Measurements from ENCODE around the gene CDCA7L.

Gene CDCA7L

DNA sequence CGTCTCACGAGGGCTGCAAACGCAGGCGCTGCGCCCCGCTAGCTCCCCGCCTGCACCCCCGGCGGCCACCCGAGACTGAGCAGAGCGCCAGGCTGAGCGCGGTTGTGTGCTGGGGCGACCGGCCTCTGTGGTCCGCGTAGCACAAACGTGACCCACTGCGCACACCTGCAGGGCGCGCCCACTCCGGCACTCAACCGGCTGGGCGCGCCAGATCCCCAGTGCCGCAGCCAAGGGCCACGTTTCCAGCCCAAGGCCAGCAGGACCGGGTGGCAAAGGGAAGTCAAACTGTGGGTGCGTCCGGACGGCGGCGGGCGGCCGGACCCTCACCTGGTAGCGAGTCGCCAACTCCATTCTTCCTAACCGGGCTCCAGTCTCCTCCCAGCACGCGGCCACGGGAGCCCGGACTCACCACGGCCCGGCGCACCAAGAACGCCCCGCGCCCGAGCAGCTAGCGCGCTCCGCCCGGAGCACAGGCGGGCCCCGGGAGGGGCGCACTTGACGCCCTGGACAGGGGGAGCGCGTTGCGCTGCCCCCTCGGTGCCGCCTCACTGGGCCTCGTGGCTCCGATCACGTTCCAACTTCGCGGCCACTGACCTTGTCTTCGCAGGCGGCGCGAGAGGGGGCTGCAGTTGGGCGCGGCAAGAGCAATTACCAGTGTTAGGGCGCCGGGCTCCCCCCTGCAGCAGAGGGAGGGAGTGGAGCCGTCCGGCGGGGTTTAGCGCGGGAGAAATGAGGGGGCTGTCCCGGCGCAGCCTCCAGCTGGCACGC, at the start of gene CDCA7L:
TSS of gene CDCA7L (minus strand) at position 446 of the 768 bp plus-strand sequence. CDS start at position 351, 95 bp downstream.
- H3K27me3 ChIP-seq (ENCODE audit: low read depth, low read length): no peaks in the 10 kb centered on the region
- H3K9me3 ChIP-seq (ENCODE audit: control insufficient read depth in 1 of 2, low read length in 2 of 2): no peaks in the 10 kb centered on the region
- H3K4me3 ChIP-seq (ENCODE audit: low read depth in 1 of 2, low read length in 2 of 2): peak within 1 kb of the TSS; percentile 78 to 89
- peak within 1 kb of the TSS; percentile 74 for H3K27ac ChIP-seq (ENCODE audit: low read length)
- peaks cover 12 to 35% of the 10 kb centered on the region in 2 donors for H3K4me1 ChIP-seq (ENCODE audit: control insufficient read depth in 1 of 2, insufficient read depth in 2 of 2, low read length in 2 of 2)
- no peaks in the 10 kb centered on the region for H3K36me3 ChIP-seq (ENCODE audit: control insufficient read depth in 1 of 2, insufficient read depth in 2 of 2, low read length in 2 of 2)

- Histone ChIP-seq H3K4me1 (ENCODE audit: control insufficient read depth in 1 of 2, insufficient read depth in 2 of 2, low read length in 2 of 2) (no peaks in the 10 kb centered on the region), H3K36me3 (ENCODE audit: control insufficient read depth in 1 of 2, insufficient read depth in 2 of 2, low read length in 2 of 2) (no peaks in the 10 kb centered on the region), H3K27me3 (ENCODE audit: low read depth, low read length) (no peaks in the 10 kb centered on the region), H3K9me3 (ENCODE audit: control insufficient read depth in 1 of 2, low read length in 2 of 2) (no peaks in the 10 kb centered on the region), H3K27ac (ENCODE audit: low read length) (no peak overlapping the region), H3K4me3 (ENCODE audit: low read depth in 1 of 2, low read length in 2 of 2) (no peak overlapping the region)
These were observed 40.4 kb upstream of the CDCA7L start for GRCh38 chr7:21986096-21986495.

GRCh38 chr7:21984042-21984441, 38.3 kb upstream of the CDCA7L start:
- H3K36me3 ChIP-seq (ENCODE audit: control insufficient read depth in 1 of 2, insufficient read depth in 2 of 2, low read length in 2 of 2): no peaks in the 10 kb centered on the region
- no peaks in the 10 kb centered on the region for H3K4me1 ChIP-seq (ENCODE audit: control insufficient read depth in 1 of 2, insufficient read depth in 2 of 2, low read length in 2 of 2)
- H3K9me3 ChIP-seq (ENCODE audit: control insufficient read depth in 1 of 2, low read length in 2 of 2): no peaks in the 10 kb centered on the region
- H3K27me3 ChIP-seq (ENCODE audit: low read depth, low read length): no peaks in the 10 kb centered on the region
- H3K4me3 ChIP-seq (ENCODE audit: low read depth in 1 of 2, low read length in 2 of 2): no peak overlapping the region
- H3K27ac ChIP-seq (ENCODE audit: low read length): no peak overlapping the region

GRCh38 chr7:21983056-21983455, 37.4 kb upstream of the CDCA7L start:
- Histone ChIP-seq H3K4me1 (ENCODE audit: control insufficient read depth in 1 of 2, insufficient read depth in 2 of 2, low read length in 2 of 2) (no peaks in the 10 kb centered on the region), H3K27me3 (ENCODE audit: low read depth, low read length) (no peaks in the 10 kb centered on the region)

GRCh38 chr7:21981524-21981923, 35.8 kb upstream of the CDCA7L start:
- Histone ChIP-seq H3K36me3 (ENCODE audit: control insufficient read depth in 1 of 2, insufficient read depth in 2 of 2, low read length in 2 of 2) (no peaks in the 10 kb centered on the region), H3K9me3 (ENCODE audit: control insufficient read depth in 1 of 2, low read length in 2 of 2) (no peaks in the 10 kb centered on the region), H3K27me3 (ENCODE audit: low read depth, low read length) (no peaks in the 10 kb centered on the region), H3K27ac (ENCODE audit: low read length) (no peak overlapping the region), H3K4me3 (ENCODE audit: low read depth in 1 of 2, low read length in 2 of 2) (no peak overlapping the region), H3K4me1 (ENCODE audit: control insufficient read depth in 1 of 2, insufficient read depth in 2 of 2, low read length in 2 of 2) (no peaks in the 10 kb centered on the region)

More at GRCh38 chr7:21983056-21983455, 37.4 kb upstream of the CDCA7L start:
- Histone ChIP-seq H3K4me3 (ENCODE audit: low read depth in 1 of 2, low read length in 2 of 2) (no peak overlapping the region), H3K9me3 (ENCODE audit: control insufficient read depth in 1 of 2, low read length in 2 of 2) (no peaks in the 10 kb centered on the region), H3K27ac (ENCODE audit: low read length) (no peak overlapping the region), H3K36me3 (ENCODE audit: control insufficient read depth in 1 of 2, insufficient read depth in 2 of 2, low read length in 2 of 2) (no peaks in the 10 kb centered on the region)

- Histone ChIP-seq H3K27me3 (ENCODE audit: low read depth, low read length) (no peaks in the 10 kb centered on the region), H3K36me3 (ENCODE audit: control insufficient read depth in 1 of 2, insufficient read depth in 2 of 2, low read length in 2 of 2) (no peaks in the 10 kb centered on the region), H3K4me3 (ENCODE audit: low read depth in 1 of 2, low read length in 2 of 2) (no peak overlapping the region), H3K4me1 (ENCODE audit: control insufficient read depth in 1 of 2, insufficient read depth in 2 of 2, low read length in 2 of 2) (no peaks in the 10 kb centered on the region), H3K9me3 (ENCODE audit: control insufficient read depth in 1 of 2, low read length in 2 of 2) (no peaks in the 10 kb centered on the region), H3K27ac (ENCODE audit: low read length) (no peak overlapping the region)
These were observed 35.3 kb upstream of the CDCA7L start for GRCh38 chr7:21980926-21981500.

DNA sequence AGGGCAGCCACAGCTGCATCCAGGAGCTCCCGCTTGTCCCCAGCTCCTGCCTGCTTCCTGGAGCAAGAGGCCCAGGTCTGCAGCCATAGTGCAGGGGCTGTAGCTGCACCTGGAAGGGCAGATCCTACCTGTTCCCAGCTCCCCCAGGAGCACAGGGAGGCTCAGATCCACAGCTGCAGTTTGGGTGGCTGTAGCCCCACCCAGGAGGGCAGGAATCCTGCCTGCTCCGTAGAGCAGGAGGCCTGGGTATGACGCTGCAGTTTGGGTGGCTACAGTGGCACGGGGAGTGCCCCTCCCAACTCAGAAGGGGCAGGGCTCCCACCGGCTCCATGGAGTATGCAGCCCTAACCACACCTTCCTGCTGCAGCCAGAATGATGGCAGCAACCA, 26.7 kb upstream of the CDCA7L start:
- no peaks in the 10 kb centered on the region for H3K4me1 ChIP-seq (ENCODE audit: control insufficient read depth in 1 of 2, insufficient read depth in 2 of 2, low read length in 2 of 2)
- no peaks in the 10 kb centered on the region for H3K9me3 ChIP-seq (ENCODE audit: control insufficient read depth in 1 of 2, low read length in 2 of 2)
- H3K36me3 ChIP-seq (ENCODE audit: control insufficient read depth in 1 of 2, insufficient read depth in 2 of 2, low read length in 2 of 2): no peaks in the 10 kb centered on the region
- H3K27me3 ChIP-seq (ENCODE audit: low read depth, low read length): no peaks in the 10 kb centered on the region
- no peak overlapping the region for H3K27ac ChIP-seq (ENCODE audit: low read length)
- H3K4me3 ChIP-seq (ENCODE audit: low read depth in 1 of 2, low read length in 2 of 2): no peak overlapping the region

GRCh38 chr7:21971780-21972396, 26.2 kb upstream of the CDCA7L start:
- H3K27me3 ChIP-seq (ENCODE audit: low read depth, low read length): no peaks in the 10 kb centered on the region
- H3K27ac ChIP-seq (ENCODE audit: low read length): no peak overlapping the region
- no peaks in the 10 kb centered on the region for H3K36me3 ChIP-seq (ENCODE audit: control insufficient read depth in 1 of 2, insufficient read depth in 2 of 2, low read length in 2 of 2)
- H3K4me1 ChIP-seq (ENCODE audit: control insufficient read depth in 1 of 2, insufficient read depth in 2 of 2, low read length in 2 of 2): no peaks in the 10 kb centered on the region
- no peak overlapping the region for H3K4me3 ChIP-seq (ENCODE audit: low read depth in 1 of 2, low read length in 2 of 2)
- no peaks in the 10 kb centered on the region for H3K9me3 ChIP-seq (ENCODE audit: control insufficient read depth in 1 of 2, low read length in 2 of 2)

- Histone ChIP-seq H3K27me3 (ENCODE audit: low read depth, low read length) (no peaks in the 10 kb centered on the region), H3K4me3 (ENCODE audit: low read depth in 1 of 2, low read length in 2 of 2) (no peak overlapping the region), H3K4me1 (ENCODE audit: control insufficient read depth in 1 of 2, insufficient read depth in 2 of 2, low read length in 2 of 2) (no peaks in the 10 kb centered on the region), H3K9me3 (ENCODE audit: control insufficient read depth in 1 of 2, low read length in 2 of 2) (no peaks in the 10 kb centered on the region), H3K27ac (ENCODE audit: low read length) (no peak overlapping the region), H3K36me3 (ENCODE audit: control insufficient read depth in 1 of 2, insufficient read depth in 2 of 2, low read length in 2 of 2) (no peaks in the 10 kb centered on the region)
These were observed 24.1 kb upstream of the CDCA7L start for GRCh38 chr7:21969822-21970221.

DNA sequence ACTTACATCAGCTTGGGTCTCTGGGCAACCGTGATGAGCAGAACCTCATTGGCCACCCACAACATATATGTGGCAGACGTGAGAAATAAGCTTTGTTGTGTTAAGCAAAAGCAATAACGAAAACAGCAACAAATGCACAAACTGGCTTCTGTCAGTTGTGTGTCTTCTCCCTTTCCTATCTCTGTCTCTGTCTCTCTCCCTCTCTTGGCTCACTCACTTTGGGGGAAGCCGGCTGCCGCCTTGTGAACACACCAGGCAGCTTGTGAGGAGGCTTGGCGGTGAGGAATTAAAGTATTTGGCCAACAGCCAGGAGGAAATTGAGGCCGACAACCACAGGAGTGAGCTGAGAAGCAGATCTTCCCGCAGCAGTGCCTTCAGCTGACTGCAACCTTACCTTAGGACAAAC, 21.9 kb upstream of the CDCA7L start:
- no peak overlapping the region for H3K27ac ChIP-seq (ENCODE audit: low read length)
- no peaks in the 10 kb centered on the region for H3K9me3 ChIP-seq (ENCODE audit: control insufficient read depth in 1 of 2, low read length in 2 of 2)
- no peaks in the 10 kb centered on the region for H3K4me1 ChIP-seq (ENCODE audit: control insufficient read depth in 1 of 2, insufficient read depth in 2 of 2, low read length in 2 of 2)

DNA sequence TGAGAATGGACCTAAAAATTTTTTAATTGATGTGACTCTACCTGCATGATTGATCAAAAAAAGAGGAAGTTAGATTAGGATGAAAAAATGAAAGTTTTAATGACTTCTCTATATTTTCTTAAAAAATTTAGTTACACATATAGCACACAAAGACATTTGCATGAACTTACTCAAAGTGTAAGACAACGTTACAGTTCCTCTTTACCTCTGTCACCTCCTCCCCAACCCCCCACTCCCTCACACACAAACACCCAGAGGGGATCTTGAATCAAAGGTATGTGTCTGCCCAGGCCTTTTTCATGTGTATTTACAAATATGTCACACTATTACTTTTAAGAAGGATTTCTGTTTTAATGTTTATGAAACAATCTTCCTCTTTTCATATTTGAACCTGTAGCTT, 20.6 kb upstream of the CDCA7L start:
- Histone ChIP-seq H3K36me3 (ENCODE audit: control insufficient read depth in 1 of 2, insufficient read depth in 2 of 2, low read length in 2 of 2) (no peaks in the 10 kb centered on the region), H3K4me1 (ENCODE audit: control insufficient read depth in 1 of 2, insufficient read depth in 2 of 2, low read length in 2 of 2) (no peaks in the 10 kb centered on the region), H3K9me3 (ENCODE audit: control insufficient read depth in 1 of 2, low read length in 2 of 2) (no peaks in the 10 kb centered on the region), H3K27me3 (ENCODE audit: low read depth, low read length) (no peaks in the 10 kb centered on the region), H3K4me3 (ENCODE audit: low read depth in 1 of 2, low read length in 2 of 2) (no peak overlapping the region), H3K27ac (ENCODE audit: low read length) (no peak overlapping the region)

More for the DNA sequence above, 21.9 kb upstream of the CDCA7L start:
- H3K4me3 ChIP-seq (ENCODE audit: low read depth in 1 of 2, low read length in 2 of 2): no peak overlapping the region
- H3K27me3 ChIP-seq (ENCODE audit: low read depth, low read length): no peaks in the 10 kb centered on the region
- no peaks in the 10 kb centered on the region for H3K36me3 ChIP-seq (ENCODE audit: control insufficient read depth in 1 of 2, insufficient read depth in 2 of 2, low read length in 2 of 2)
